DMS114 treated with DMSO at 0.1 percent for 48 hours (cell line): Measurements from ENCODE around the gene OR52L1.
"Not testable (repeated sequence)": the region's sequence is repeated elsewhere in the genome, so short reads cannot be mapped to it uniquely, and the experiment has no call there.

Source experiments
- DNase-seq: peaks from one replicate; lab custom pipeline; 2025; ENCODE audit not compliant: unreplicated experiment; lab: John Stamatoyannopoulos, UW

Gene OR52L1

DNA sequence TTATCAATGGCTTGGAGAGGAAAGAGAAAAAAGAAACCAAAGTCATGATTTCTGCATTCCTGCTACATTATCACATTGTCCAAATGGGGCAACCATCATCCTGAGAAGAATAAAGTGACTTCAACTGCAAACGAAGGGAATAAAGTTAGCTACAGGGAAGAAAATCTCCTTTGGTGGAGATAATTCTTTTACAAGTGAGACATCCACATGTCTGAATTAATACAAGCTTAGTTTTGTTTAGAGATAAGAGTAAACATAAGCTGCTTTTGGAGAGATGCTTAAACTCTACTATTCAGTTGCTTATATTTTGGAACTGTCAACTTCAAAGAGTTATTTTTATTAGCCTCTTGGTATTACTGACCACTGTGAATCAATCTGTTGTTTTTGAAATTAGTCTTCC is at the start of gene OR52L1:
Gene OR52L1, minus strand, starts transcription at position 101 of the 400 bp plus-strand sequence. Its CDS starts 55 bp downstream, at position 46.
- no peak for DNase-seq

DNA sequence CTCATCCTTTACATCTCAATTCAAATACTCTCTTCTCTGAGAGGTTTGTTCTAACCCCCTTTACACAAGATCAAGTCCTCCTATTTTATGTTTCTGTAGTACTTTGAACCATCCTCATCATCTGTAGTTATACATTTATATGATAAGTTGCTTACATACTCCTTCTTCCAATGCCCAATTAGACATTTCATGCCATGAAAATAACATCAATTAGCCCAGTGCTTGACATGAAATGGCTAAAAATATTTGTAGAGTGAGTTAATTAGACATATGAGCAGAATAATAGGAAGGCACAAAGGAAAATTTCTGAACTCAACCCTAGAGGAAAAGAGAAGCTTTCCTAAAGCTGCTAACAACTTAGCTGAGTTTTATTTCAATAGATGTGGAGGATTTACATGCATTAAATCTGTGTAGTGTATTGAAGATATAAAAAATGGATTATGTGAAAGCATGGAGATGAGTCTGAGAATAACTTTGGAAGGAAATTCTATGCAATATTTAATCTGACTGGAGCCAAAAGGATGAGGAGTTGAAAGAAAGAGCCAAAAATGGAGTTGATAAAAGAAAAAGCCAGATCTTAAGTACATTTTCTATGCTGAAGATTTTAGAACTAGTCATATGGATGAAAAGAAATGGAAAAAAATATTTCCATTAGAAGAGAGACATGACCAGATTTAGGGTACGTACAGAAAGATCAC is 44.1 kb upstream of the OR52L1 start, which contains the start of gene OR56A1:
Gene OR56A1, minus strand, starts transcription at position 51 of the 698 bp plus-strand sequence. CDS start 3,066 bp downstream, outside the sequence.
- DNase-seq: no peak

DNA sequence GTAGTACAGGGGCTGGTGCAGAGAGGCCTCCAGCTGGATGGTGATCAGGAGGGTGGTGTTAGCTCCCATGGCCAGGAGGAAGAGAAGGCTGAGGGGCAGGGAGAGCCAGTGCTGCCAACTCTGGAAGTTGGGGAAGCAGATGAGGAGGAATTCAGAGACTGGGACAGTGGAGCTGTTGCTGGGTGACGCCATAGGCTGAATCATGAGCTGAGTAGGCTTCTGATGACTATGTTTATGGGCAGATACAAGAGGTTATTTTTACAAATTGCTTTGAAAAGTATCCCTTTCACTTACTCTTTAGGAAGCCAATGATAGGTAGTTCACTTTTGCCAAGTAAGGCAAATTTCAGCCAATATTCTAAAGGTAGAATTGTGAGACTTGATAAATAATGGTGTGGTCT is 40.7 kb upstream of the OR52L1 start:
- no peak for DNase-seq

DNA sequence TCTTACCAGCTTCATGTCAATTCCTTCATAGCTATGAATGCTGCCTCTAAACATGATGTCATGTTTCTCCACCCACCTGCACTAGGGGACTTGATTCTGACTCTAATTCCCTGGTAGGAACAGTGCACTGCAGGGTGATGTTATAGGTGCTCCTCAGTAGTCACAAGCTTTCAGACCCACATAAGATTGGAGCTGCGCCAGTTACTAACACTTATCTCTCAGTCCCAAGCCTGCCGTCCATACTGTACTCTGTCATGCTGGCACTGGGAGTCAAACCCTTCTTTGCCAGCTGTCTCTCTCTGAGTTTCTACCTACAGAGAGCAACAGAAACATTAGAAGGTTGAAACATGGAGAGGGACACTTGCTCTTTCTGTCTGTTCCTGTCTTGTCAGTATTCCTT is 38.3 kb upstream of the OR52L1 start:
- DNase-seq: no peak

DNA sequence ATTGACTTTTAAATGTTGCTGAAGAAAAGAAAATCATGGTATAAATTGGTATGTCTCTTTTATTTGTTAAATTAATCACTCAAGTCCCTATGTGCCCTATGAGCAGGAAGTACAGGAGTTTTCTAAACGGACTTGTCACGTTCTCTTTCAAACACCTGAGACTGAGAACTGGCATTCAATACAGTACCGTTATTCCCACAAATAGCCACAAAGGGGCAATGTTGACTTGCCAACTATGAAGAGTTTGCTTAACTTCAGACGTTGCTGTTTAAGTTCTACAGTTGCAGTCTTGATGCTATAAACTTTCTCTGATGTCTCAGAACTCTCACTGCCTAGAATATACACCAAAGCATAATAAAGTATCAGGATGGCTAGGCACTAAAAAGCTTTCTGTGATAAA is 36.2 kb upstream of the OR52L1 start:
- peak; percentile 38 for DNase-seq

DNA sequence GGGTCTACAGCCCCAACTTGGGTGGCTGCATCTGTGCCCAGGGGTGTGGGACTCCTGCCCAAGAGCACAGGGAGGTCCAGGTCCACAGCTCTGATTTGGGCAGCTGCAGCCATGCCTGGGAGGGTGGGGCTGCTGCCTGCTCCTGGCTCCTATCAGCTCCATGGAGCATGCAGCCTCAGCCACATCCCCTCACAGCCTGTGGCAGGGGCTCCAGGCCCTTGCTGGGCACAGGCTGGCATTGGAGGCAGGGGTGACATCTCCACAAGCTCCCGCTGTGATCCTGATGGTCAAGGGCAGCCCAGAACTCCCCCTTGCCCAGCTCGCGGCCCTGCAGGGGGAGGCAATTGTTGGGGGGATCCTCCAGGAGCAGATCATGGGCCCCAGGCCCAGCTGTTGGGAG is 26.3 kb upstream of the OR52L1 start:
- no peak for DNase-seq

DNA sequence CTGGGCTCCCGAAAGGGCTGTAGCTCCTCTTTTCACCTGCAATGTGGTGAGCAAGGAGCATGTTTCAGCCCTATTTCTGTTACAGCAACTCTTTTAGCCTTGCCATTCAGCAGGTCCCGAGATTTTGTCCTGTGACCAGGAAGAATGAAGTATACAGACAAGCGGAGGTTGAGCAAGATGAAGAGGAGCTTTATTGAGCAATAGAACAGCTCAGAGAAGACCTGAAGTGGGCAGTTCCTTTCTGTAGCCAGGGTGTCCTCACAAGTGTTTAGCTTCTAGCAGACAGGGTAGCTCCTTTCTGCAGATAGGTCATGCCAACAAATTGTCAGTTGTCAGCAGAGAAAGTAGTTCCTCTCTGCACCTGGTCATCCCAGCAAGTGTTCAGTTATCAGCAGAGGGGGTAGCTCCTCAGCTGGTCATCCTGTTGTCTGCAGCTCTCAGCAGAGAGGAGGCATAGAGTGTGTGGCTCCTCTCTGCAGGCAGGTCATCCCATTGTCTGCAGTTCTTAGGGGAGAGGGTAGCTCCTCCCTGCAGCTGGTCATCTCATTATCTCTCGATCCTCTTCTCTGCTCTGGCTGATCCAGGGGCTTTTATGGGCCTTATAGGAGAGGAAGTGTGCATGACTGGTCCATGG is 25.4 kb upstream of the OR52L1 start:
- DNase-seq: no peak

DNA sequence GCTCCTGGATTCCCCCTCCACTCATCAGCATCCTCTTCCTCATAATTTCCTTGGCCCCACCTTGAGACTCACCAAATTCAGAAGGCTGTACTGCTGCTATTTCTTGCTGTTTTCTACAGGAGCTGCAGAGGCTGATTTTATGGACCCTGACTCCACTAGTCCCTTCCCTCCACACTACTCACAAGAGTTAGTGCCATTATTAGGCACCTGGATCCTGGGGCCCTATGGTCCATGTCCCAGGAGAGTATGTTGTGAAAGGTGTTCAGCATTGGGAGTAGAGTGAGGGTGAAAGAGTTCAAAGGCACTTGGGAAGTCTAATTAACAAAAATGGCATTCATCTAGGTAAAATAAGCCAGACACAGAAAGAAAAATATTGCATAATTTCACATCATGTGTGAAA is 20.1 kb upstream of the OR52L1 start, which contains the start of gene OR56A4:
Gene OR56A4, minus strand, starts transcription at position 101 of the 400 bp plus-strand sequence. CDS start 3,954 bp downstream, outside the sequence.
- DNase-seq: no peak

DNA sequence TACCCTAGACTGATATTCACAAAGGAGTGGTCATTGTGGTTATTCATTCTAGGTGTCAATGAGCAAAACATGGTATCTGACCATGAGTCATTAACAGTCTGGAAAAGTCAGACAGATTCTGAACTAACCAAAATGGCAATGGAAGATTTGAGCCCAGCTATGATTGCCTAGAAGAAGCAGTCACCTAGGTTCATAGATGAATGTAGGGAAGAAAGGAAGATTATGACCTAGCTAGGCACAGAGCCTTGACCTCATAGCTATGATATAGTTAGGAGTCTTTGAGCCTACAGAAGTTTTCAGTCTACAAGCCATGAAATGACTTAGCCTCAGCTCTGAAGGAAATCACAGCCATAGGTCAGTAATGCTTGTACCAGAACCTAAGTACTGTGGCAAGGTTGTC is 19.6 kb upstream of the OR52L1 start:
- DNase-seq: no peak

DNA sequence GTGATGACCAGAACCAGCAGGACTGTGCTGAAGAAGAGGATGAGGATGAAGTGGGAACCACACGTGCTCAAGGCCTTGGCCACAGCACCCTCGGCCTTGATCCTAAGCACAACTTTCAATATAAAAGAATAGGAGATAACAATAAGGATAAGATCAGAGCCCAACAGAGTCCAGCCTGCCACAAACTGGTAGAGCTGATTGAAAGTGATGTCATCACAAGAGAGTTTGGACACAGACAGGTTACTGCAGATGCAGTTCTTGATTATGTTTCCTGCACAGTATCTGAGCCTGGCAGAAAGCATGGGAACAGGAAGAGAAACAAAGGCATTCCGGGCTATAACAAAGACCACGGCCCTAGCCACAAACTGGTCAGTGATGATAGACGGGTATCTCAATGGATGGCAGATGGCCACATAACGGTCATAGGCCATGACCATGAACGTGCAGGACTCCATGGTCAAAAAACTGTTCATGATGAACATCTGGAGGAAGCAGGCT is 15.5 kb upstream of the OR52L1 start:
- DNase-seq: no peak

DNA sequence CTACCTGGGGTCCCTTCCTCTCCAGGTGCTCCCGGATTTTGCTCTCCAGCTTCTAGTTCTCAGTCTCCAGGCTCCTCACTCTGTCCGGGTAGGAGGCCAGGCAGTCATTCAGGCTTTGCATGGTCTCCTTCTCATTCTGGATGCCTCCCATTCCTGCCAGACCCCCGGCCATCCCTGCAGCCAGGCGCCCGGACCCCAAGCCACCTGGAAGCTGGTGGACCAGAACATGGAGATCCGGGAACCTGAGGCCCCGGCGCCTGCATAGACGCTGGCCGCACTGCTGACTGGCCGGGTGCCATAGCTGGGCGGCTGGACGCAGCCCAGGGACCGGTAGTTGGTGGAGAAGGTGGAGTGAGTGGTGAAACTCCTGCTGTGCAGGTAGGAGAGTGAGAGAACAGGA is 8.0 kb upstream of the OR52L1 start:
- no peak for DNase-seq

DNA sequence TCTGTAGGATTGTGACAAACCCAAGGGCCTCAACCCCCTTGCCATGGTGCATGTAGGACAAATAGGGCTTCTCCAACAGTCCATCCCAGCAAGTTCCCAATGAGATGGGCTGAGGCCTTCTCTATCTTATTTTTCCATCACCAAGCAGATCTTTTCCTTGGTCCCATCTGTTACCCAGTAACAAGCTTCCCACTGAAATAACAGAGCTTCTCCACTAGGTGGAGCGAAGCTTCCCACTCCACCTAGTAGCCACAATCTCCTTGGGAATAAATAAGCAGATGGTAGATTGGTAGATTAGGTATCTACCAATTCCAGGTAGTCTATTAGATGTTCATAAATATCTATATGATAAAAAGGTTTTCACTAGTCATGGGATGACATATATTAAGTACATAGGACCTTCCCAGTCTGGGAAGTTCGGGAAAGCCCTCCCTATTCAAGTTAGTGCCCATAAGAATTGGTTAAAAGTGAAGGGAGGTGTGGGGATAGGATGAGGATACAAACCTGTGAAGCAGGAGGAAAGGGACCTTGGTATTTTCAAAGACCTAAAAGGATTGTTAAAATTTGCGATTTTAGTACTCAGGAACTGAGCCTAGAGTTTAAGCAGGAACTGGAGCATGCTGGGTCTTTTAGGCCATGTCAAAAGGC is 5.9 kb upstream of the OR52L1 start:
- DNase-seq: peak; percentile 0

DNA sequence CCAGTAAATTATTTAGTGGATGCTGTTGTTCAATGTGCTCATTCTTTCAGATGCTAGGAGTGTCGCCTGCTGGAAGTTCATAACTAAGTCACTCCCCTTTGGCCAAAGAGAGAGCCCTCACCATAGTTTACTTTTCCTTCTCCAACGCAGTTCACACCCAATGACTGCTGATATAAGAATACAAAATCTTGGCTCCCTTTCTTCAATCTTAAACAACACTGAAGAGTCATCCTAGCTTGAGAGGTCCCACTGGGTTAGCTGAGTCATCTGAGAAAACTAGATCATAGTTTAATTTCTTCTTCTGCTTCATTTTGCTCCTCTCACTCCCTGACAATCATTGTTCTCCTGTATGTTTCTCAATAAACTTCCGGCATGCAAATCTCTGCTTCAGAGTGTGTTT is 5.4 kb upstream of the OR52L1 start:
- no peak for DNase-seq

DNA sequence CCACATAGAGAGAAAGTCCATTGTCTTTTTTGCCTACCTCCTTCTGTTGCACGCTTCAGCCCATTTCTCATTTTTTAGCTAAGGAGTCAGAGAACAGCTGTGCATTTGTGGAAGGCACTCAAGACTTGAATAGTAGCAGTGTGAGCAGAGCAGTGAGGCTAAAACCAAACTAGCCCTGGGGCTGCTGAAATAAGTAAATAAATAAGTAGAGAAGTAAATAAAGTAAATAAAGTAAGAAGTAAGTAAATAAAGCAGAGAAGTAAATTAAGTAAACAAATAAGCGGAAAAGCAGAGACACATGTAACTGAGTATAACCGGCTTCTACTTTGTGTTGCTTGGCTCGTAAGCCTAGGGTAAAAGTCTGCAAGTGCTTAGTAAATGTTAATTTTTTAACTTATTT is 2.4 kb upstream of the OR52L1 start:
- DNase-seq: no peak

DNA sequence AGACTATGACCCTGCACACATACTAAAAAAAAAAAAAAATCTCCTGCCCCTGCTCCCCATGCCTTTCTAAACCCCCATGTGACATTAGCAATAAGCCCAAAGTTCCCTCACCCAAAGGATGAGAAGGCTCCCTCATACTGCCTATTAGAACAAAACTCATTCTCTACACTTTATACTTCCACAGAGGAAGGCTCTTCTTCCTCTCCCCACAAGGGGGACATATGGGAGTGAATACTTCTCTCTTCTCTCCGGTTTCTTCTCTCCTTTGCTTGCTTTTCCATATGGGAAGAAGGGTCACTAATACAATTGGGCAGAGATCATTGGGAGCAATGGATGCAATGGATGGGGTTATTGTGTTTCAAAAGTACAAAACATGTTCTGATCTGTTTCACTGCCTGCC is 3.3 kb downstream of the OR52L1 start:
- DNase-seq: no peak

DNA sequence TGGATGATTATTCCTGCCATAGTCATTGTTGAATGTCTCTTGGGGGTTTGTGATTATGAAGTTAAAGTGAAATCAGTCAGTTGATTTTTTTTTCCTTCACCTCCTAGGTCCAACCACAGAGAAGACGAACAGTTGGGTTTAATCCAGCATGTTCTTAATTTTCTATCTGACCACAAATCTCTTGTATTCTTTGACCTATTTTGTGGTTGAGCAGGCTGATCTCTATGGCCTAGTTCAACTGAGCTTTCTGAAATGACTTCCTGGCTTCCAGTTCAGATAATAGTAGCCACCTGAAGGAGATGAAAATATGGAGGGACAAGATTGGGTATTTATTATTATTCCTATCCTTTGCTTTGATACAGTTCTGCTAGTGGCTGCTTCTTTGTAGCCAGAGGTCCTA is 13.3 kb downstream of the OR52L1 start:
- no peak for DNase-seq

DNA sequence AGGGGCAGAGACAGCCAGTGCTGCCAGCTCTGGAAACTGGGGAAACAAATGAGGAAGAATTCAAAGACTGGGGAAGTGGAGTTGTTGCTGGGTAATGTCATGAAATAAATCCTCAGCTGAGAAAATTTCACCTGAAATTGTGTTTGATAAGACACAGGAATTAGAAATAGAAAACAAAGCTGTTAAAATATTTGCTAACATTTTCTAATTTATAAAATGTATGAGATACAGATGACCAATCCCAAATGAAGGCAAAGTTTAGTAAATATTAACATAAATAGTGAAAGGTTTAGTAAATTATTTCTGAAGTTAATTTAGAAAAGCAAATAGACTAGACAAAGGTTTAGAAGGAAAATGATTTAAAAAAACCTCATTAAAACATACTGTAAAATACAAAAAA is 18.4 kb downstream of the OR52L1 start, which contains the start of gene OR56A5:
Gene OR56A5, minus strand, starts transcription at position 101 of the 400 bp plus-strand sequence. Its CDS starts 0 bp downstream, at position 101.
- no peak for DNase-seq

DNA sequence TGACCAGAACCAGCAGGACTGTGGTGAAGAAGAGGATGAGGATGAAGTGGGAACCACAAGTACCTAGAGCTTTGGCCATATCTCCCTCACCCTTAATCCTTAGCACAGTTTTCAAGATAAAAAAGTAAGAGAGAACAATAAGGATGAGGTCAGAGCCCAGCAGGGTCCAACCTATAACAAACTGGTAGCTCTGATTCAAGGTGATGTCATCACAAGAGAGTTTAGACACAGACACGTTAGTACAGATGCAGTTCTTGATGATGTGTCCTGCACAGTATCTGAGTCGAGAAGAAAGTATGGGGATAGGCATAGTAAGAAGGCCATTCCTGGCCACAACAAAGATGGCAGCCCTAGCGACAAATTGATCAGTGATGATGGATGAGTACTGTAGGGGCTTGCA is 19.1 kb downstream of the OR52L1 start:
- no peak for DNase-seq

DNA sequence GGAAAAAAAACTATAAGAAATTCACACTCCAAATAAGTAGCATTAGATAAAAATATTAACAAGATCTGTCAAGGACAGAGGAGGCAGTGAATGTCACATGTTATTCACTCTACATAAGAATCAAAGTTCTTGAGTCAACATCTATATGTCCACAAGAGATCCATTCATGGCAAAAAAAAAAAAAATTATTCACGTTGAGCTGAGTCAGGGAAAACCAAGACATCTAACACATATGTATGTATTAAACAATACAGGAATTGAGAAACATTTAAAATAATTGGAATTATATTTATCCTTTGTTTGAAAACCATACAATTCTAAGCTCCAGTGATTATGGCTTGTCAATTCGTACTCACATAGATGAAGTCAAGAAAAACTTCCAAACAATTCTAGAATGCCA is 19.8 kb downstream of the OR52L1 start:
- no peak for DNase-seq

DNA sequence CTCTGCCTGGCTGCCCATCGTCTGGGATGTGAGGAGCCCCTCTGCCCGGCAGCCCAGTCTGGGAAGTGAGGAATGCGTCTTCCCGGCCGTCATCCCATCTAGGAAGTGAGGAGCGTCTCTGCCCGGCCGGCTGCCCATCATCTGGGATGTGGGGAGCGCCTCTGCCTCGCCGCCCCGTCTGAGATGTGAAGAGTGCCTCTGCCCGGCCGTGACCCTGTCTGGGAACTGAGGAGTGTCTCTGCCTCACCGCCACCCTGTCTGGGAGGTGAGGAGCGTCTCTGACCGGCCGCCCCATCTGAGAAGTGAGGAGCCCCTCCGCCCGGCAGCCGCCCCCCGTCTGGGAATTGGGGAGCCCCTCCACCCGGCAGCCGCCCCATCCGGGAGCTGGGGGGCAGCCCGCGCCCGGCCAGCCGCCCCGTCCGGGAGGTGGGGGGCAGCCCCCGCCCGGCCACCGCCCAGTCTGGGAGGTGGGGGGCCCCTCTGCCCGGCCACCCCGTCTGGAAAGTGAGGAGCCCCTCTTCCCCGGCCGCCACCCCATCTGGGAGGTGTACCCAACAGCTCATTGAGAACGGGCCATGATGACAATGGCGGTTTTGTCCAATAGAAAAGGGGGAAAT is 26.0 kb downstream of the OR52L1 start:
- DNase-seq: not testable (repeated sequence)

DNA sequence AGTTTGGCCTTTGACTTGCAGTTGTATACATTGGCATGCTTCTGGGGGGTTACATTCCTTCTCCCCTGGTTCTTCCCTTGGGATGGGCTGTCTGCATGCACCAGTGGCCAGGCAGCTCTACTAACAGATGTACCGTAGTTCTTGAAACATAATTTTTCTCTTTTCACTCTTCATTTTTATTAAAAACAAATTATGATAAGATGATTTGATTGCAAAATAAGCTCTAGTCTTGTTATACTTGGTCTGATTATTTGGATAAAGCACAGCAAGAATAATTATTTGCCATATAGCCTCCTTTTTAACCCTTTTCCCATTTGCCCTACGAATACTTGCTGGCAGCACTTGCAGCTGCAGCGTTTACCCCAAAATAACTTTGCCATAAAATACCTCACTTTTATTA is 31.2 kb downstream of the OR52L1 start:
- no peak for DNase-seq
